ENCODE results near the gene KEAP1. TPM values are rescaled to one million over a fixed set of nuclear protein-coding genes. Genes with fewer than 3 reads are reported as not detected.

KEAP1 gene
- total and polyA plus RNA-seq, 2 of the 8 experiments (the other 6 are each of a cell fraction or from before 2014, with no cell fraction given), result 80.6 to 106 TPM

DNA sequence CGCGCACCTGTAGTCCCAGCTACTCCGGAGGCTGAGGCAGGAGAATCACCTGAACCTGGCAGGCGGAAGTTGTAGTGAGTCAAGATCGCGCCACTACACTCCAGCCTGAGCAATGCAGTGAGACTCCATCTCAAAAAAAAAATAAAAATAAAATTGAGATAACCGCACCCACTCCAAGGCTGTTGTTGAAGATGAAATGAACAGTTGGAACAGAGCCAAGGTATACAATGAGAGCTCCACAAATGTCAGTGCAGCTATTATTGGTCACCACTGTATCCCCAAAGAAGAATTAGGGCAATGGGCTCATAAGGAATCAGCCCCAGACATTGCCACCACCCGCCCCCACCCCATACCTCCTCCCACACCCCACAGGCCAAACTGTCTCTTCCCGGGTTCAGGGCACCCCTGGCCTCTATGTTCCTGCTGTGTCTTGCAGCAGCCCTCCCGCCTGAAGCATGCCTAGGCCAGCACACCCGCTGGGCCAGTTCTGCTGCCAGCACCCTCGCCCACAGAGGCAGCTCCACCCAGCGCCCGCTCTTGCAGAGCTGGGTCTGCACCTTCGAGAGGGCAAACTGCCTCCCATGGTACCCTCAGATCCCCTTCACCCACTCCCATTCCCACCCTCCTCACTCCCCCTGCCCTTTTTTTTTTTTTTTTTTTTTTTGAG is 17.6 kb upstream of the KEAP1 start:
- DNase-seq (ENCODE audit: low read depth in 1 of 2, low spot score in 2 of 2) (no peak), FAIRE-seq (no peak)
- Histone ChIP-seq H2AFZ (ENCODE audit: low read length) (no peak overlapping the region), H3K14ac (ENCODE audit: insufficient read length) (no peak overlapping the region), H2BK15ac (ENCODE audit: low read length) (no peak overlapping the region), H3K27me3 (replicated peaks in 1 of 4; ENCODE audit: control insufficient read depth in 3 of 4, extremely low read depth in 1 of 4, insufficient read depth in 3 of 4, low read length in 3 of 4) (peaks cover 15 to 37% (median 34%) of the 10 kb centered on the region in 4 experiments; a peak in 6 of 7 replicates), H3K18ac (ENCODE audit: extremely low read depth, low read length) (no peak overlapping the region), H3K9me3 (ENCODE audit: insufficient read depth in 2 of 2, low read depth in 1 of 2, low read length in 1 of 2) (no peaks in the 10 kb centered on the region), H4K8ac (ENCODE audit: extremely low read depth, insufficient read depth, low read length) (no peak overlapping the region), H3K4ac (replicated peaks; ENCODE audit: insufficient read length, low read depth, low read length) (no peak overlapping the region), H3K23me2 (ENCODE audit: low read depth, low read length) (peaks cover 18% of the 10 kb centered on the region), H2BK20ac (ENCODE audit: low read length) (no peak overlapping the region), H3K79me2 (ENCODE audit: control insufficient read depth in 1 of 2, insufficient read depth in 2 of 2, low read length in 2 of 2) (no peaks in the 10 kb centered on the region), H3K36me3 (ENCODE audit: control insufficient read depth in 2 of 4, insufficient read depth in 4 of 4, low read length in 3 of 4) (no peaks in the 10 kb centered on the region), H3K9ac (replicated peaks in 1 of 4; ENCODE audit: extremely low read depth in 1 of 4, low read depth in 3 of 4, low read length in 3 of 4) (no peak overlapping the region), H3K79me1 (ENCODE audit: low read depth, low read length) (no peaks in the 10 kb centered on the region; the same call in 1 of the 2 replicates), H4K91ac (replicated peaks; ENCODE audit: insufficient read length, low read length) (no peak overlapping the region), H3K4me1 (replicated peaks in 1 of 4; ENCODE audit: control insufficient read depth in 3 of 4, insufficient read depth in 4 of 4, low read length in 3 of 4) (peaks cover 0 to 18% (median 7%) of the 10 kb centered on the region in 4 experiments; a peak in 5 of 7 replicates), H2BK12ac (ENCODE audit: low read depth, low read length) (no peak overlapping the region), H2BK5ac (ENCODE audit: low read depth, low read length) (no peak overlapping the region), H4K20me1 (replicated peaks in 1 of 2; ENCODE audit: control insufficient read depth in 1 of 2, insufficient read depth in 2 of 2, low read length in 2 of 2) (peaks cover 2% of the 10 kb centered on the region in 2 experiments), H2AK5ac (ENCODE audit: low read depth, low read length) (no peak overlapping the region), H3K56ac (replicated peaks; ENCODE audit: insufficient read length, low read depth, low read length) (no peak overlapping the region), H3K4me2 (ENCODE audit: insufficient read depth in 1 of 2, low read depth in 2 of 2, low read length in 2 of 2) (no peak overlapping the region), H3K23ac (ENCODE audit: insufficient read length) (no peak overlapping the region), H3K4me3 (ENCODE audit: extremely low read depth in 1 of 4, insufficient read depth in 2 of 4, low read depth in 3 of 4, low read length in 4 of 4) (no peak overlapping the region), H3K27ac (ENCODE audit: low read depth, low read length) (no peak overlapping the region), H4K5ac (ENCODE audit: insufficient read length, low read depth, low read length) (no peak overlapping the region), H2BK120ac (replicated peaks; ENCODE audit: low read depth, low read length) (no peak overlapping the region)
- ChIA-PET CTCF (ENCODE audit: partially characterized antibody) (interaction anchor here (0.6 to 5.6 kb wide), 10 partner anchors 13 to 331 kb away, joined by 3 to 46 read pairs (median 3); no protein-coding TSS in a partner anchor), POLR2A (ENCODE audit: partially characterized antibody) (no interaction called here)
- TF ChIP-seq SP4 (IDR thresholded peaks at IDR 0.05; ENCODE audit: low read length) (no peak), SIX5 (IDR thresholded peaks at IDR 0.05; ENCODE audit: low read depth, low read length) (no peak), CBX5 (IDR thresholded peaks at IDR 0.05; ENCODE audit: low read depth, low read length) (no peak), ASH2L (IDR thresholded peaks at IDR 0.05; ENCODE audit: low read length) (no peak), CTBP2 (IDR thresholded peaks at IDR 0.05; ENCODE audit: borderline replicate concordance, insufficient read depth, insufficient read length, low read length) (no peak), MAFK (IDR thresholded peaks at IDR 0.05; ENCODE audit: low read depth, low read length) (no peak), HDAC6 (IDR thresholded peaks at IDR 0.05; ENCODE audit: low read depth, low read length) (no peak)
- 90% methylated on average over 15 of the region's 15 CpGs; no CpG with 5 or more reads in 1 of the 2 experiments for WGBS, 2 experiments (ENCODE audit: extremely low coverage in 1 of 2, insufficient coverage in 1 of 2, insufficient read length in 1 of 2, insufficient replicate concordance in 2 of 2, low coverage in 1 of 2, low lambda C conversion rate in 2 of 2, missing lambda C conversion rate in 1 of 2)

Data from H1 (cell line).